GM21786 (cell line): ENCODE results near the gene GUSB.
"Not testable (repeated sequence)": the region's sequence is repeated elsewhere in the genome, so short reads cannot be mapped to it uniquely, and the experiment has no call there.

Experiments
- ATAC-seq: cut with Tn5 transposase; IDR thresholded peaks from one replicate; pipeline ENCODE4 v1.9.1; 2021; ENCODE audit not compliant: unreplicated experiment

GUSB gene

GRCh38 chr7:65976659-65977196, 5.3 kb downstream of the GUSB start:
- no peak for ATAC-seq

- no peak for ATAC-seq
These were observed 6.1 kb downstream of the GUSB start for GRCh38 chr7:65975814-65976445.

GRCh38 chr7:65974876-65975275, 7.1 kb downstream of the GUSB start:
- ATAC-seq: no peak

- ATAC-seq: no peak
These were observed 7.7 kb downstream of the GUSB start for GRCh38 chr7:65974191-65974801.

GRCh38 chr7:65972976-65973375, 9.0 kb downstream of the GUSB start:
- no peak for ATAC-seq

- ATAC-seq: no peak
These were observed 11.0 kb downstream of the GUSB start for GRCh38 chr7:65971021-65971420.

GRCh38 chr7:65968256-65969185, 13.5 kb downstream of the GUSB start:
- no peak for ATAC-seq

- no peak for ATAC-seq
These were observed 14.5 kb downstream of the GUSB start for GRCh38 chr7:65967361-65968155.

GRCh38 chr7:65966146-65966545, 15.9 kb downstream of the GUSB start:
- ATAC-seq: no peak

- ATAC-seq: not testable (repeated sequence)
These were observed 17.3 kb downstream of the GUSB start for GRCh38 chr7:65964671-65965070.

- no peak for ATAC-seq
These were observed 20.0 kb downstream of the GUSB start for GRCh38 chr7:65962033-65962432.

- ATAC-seq: no peak
These were observed 21.5 kb downstream of the GUSB start for GRCh38 chr7:65960351-65961074.

- ATAC-seq: no peak
These were observed 26.3 kb downstream of the GUSB start for GRCh38 chr7:65955718-65956117.

GRCh38 chr7:65953890-65954450, 28.0 kb downstream of the GUSB start:
- no peak for ATAC-seq

GRCh38 chr7:65953001-65953720, 28.9 kb downstream of the GUSB start:
- no peak for ATAC-seq

- ATAC-seq: no peak
These were observed 30.0 kb downstream of the GUSB start for GRCh38 chr7:65951837-65952578.

GRCh38 chr7:65946904-65947303, 35.1 kb downstream of the GUSB start:
- no peak for ATAC-seq

GRCh38 chr7:65945787-65946186, 36.2 kb downstream of the GUSB start:
- ATAC-seq: not testable (repeated sequence)
